Fibroblast of skin of abdomen (primary cell): ENCODE results near the gene MT1B.
"Not testable (repeated sequence)": the region's sequence is repeated elsewhere in the genome, so short reads cannot be mapped to it uniquely, and the experiment has no call there.

Experiments used
- DNase-seq: peaks from one replicate; pipeline ENCODE4 v3.0.0-alpha.2; 2013

The MT1B gene

DNA sequence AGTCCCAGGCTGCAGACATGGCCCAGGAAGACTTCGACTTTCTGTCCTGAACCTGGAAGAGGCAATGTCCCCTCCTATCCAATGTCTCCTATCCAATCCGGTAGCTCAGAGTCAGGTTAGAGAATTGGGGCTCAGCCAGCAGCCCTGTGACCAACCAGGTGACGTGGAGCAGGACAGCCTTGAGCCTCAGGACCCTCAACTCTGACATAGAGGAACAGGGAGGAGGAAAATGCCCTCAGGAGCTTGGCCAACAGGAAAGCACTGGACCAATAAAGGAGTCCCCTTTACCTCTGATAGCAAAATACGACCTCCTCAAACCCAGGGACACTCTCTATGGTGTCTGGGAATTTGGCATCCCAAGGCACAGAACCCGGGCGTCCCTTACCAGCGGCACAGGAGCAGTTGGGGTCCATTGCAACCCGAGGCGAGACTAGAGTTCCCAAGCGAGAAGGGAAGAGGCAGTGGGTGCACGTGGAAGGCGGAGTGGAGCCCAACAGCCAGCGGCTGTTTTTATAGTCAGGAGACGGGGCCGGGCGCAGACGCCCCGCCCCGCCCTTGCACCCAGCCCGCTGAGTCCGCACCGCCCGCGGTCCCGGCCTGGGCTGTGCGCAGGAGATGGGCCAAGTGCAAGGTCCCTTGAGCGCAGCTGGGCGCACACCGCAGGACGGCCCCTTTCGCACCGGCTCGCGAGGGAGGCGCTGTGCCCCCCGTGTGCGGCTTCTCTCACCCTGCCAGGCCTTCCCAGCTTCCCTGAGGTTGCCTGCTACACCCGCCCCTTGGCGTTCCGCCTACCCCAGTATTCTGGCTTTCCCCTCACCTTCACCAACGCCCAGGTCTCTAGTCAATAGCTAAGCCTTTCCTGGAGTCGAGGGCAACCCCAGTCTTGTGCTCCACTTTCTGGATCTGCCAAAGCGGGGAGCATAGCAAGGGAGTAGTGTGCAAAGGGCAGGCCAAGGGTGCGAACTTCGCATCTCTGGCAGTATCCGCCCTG lies 16.2 kb downstream of the MT1B start, which contains the start of gene MT1G:
MT1G (minus strand) TSS at position 485 of the 991 bp plus-strand sequence; CDS start at position 413, 72 bp downstream.
- DNase-seq: no peak

GRCh38 chr16:56669005-56669839 lies 17.5 kb downstream of the MT1B start, which contains the start of gene MT1H:
Gene MT1H (plus strand): TSS chr16:56669814. CDS start chr16:56669885, 71 bp downstream.
- DNase-seq: no peak

DNA sequence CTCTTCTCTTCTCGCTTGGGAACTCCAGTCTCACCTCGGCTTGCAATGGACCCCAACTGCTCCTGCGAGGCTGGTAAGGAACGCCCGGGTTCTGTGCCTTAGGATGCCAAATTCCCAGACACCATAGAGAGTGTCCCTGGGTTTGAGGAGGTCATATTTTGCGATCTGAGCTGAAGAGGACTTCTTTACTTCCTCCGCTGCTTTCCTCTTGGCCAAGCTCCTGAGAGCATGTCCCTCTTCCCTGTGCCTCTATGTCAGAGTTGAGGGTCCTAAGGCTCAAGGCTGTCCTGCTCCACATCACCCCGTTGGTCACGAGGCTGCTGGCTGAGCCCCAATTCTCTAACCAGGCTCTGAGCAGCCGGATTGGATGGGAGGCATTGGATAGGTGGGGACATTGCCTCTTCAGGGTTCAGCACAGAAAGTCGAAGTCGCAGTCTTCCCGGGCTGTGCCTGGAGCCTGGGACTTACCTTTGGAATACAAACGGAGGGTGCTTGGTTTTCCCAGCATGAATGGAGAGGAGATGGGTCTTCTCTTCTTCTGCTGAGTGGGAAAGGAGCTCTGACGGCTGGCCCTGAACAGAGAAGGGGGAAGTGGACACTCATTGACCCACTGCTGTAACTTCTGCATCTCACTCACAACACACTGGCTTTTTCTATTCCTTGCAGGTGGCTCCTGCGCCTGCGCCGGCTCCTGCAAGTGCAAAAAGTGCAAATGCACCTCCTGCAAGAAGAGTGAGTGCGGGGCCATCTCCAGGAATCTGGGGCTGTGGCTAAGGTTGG lies 18.3 kb downstream of the MT1B start:
- DNase-seq: no peak

DNA sequence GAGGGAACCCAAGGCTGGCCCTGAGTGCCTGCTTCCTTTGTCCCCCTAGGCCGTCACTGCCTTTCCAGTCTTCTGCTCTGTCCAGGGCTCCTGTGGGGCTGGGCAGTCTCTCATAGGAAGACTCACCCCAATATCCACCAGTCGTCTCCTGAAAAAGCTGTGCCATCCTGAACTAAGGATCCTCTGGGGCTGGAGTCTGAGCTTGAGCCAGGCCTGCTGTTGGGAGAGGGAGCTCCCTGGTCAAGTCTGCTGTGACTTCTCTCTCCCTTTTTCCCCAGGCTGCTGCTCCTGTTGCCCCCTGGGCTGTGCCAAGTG lies 18.9 kb downstream of the MT1B start:
- DNase-seq: no peak

DNA sequence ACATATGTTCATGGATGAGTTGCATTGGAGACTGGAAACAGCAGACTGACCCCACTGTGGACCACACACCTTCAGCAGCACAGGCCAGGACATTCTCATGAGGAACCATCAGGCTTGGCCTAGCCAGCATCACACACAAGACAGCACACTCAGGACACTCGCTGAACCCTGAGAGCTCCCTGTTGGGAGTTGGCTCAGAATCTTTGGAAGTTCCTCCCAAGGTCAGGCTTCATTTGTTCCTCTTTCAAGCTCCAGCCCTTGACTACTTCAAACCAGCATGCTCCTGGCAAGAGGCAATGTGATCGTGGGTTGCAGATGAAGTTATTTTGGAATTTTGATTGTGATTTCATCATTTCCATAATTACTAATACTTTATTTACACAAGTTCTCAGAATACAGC lies 20.0 kb downstream of the MT1B start:
- DNase-seq: peak; percentile 13

GRCh38 chr16:56672171-56672570 lies 20.5 kb downstream of the MT1B start:
- not testable (repeated sequence) for DNase-seq

- DNase-seq: peak; percentile 28
Measured at GRCh38 chr16:56672761-56673536, 21.3 kb downstream of the MT1B start.

- DNase-seq: peak; percentile 42
Measured at GRCh38 chr16:56673921-56674320, 22.2 kb downstream of the MT1B start.

- DNase-seq: peak; percentile 68
Measured at GRCh38 chr16:56674570-56674969, 22.9 kb downstream of the MT1B start.

DNA sequence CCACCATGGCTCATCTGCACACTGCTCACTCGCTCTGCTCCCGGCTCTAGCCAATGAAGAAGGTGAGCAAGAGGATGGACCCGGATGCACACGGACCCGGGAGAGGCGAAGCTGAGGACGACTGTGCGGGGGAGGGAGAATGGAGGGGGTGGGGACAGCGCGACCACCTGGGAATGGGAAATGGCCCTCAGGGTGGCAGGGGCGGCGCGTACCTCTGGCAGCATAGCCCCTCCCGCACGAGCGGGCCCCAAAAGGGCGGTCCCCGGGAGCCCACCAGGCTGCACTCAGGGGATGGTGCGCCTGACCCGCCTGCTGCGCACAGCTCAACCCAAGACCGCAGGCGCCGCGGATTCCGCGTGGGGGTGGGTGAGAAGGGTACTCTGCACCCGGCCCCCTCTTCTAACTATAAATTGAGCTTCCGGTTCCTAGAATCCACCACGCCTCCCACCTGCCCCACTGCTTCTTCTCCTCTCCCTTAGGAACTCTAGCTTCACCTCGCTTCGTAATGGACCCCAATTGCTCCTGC lies 24.1 kb downstream of the MT1B start:
- no peak for DNase-seq

GRCh38 chr16:56677474-56677873 lies 25.8 kb downstream of the MT1B start:
- DNase-seq: no peak

DNA sequence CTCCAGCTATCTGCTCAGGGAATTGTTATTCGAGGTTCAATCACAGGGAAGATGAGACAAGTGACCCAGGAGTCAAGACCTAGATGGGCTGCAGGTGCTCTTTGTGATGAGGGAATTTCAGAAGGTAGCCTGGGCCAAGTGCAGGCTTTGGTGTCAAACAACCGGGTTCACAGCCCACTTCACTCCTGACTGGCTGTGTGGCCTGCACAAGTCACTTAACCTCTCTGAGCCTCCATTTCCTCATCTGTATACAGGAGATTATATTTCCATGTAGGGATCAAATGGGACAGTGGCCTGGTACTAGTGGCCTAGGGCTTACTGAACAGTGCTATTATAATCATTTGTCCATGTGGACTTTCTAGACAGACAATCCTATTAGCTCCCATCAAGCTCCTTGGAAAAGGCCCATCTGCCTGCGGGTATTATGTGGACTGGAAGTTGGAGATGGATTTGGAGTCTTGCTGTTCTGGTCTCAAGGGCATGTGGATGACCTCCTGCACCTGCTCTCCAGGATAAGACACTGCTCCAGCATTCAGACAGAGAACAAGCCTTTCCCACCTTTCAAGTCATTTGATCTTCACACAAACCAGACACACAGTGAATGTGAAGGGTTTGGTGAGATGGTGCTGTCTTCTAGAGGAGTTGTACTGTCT lies 27.5 kb downstream of the MT1B start:
- DNase-seq: no peak

DNA sequence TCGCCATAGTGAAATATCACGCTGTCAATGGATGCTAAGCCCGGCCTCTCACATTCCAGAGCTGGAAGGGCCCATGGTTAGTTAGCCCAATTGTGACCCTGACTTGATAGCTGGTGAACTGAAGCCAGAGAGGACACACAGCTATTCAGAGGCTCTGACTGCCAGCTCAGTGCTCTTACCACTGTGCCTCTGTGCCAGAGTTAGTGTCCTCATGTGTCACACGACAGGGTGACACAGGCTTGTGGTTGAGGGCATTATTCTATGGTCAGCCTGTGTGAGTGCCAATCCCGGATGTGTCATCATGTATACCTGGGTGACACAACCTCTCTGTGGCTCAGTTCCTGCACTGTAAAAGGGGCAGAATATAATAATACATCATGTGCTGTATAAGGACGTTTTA lies 28.1 kb downstream of the MT1B start:
- no peak for DNase-seq

DNA sequence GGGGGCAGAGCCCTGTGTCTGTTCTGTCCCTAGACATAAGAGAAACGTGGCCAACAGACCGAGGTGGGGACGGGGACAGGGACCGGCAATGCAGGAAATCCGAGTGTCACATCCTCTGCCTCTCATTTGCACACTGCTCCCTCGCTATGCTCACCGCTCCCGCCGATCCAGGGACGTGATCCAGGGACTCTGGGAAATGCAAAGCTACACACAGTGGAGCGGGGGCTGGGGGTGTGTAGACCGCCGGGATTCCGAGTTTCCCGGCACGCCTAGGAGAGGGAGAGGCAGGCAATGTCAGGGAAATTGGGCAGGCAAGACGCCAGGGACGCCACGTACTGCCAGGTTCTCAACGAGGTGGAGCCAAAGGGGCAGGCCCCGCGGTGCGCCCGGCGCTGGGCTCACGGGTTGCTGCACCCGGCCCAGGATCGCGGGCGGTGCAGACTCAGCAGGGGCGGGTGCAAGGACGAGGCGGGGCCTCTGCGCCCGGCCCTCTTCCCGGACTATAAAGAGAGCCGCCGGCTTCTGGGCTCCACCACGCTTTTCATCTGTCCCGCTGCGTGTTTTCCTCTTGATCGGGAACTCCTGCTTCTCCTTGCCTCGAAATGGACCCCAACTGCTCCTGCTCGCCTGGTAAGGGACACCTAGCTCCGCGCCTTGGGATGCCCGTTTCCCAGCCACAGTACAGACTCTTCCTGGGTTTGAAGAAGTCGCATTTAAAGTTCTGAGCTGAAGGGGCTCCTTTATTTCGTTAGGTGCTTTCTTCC lies 30.4 kb downstream of the MT1B start, which contains the start of gene MT1X:
MT1X (plus strand) TSS at position 532 of the 764 bp plus-strand sequence; CDS start at position 603, 71 bp downstream.
- DNase-seq: peak; percentile 92

- DNase-seq: no peak
Measured at GRCh38 chr16:56682703-56683397, 31.2 kb downstream of the MT1B start.

GRCh38 chr16:56683424-56684172 lies 31.9 kb downstream of the MT1B start:
- DNase-seq: no peak

DNA sequence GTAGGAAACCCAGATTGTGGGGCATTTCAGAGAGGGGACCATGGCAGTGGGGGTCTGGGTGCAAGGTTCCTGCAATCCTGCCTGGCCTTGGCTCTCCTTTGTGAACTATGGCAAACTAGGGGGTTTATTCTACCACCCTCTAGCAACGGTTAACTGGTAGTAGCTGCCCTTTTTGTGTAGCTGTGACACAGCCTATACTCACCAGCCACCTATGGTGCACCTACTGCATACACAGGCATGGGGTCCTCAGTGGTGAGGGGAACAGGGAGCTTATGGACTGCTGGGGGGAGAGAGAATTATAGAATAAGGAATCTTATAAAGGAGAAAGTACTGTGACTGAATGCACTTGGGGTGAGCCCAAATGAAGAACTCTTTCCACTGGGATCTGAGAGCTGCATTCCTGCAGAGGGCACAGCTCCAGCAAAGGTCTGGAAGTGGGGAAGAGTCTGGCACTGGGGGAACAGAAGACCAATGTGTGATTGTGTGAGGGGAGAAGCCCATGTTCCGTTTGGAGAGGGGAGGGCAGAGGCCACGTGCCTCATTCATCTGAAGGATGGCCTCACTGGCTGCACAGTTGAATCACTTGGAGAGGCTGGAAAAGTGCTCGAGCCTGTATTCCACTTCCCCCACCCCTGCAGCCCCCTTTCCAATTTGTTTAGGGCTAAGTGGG lies 32.7 kb downstream of the MT1B start:
- no peak for DNase-seq
